GM20431 (cell line): ENCODE results near the gene OTX1.
"Not testable (repeated sequence)": the region's sequence is repeated elsewhere in the genome, so short reads cannot be mapped to it uniquely, and the experiment has no call there.

Source experiments
- in situ Hi-C: fragments of 300-500 bp; cut with MseI, MboI; formaldehyde crosslinking; loops from one replicate; pipeline ENCODE4 v1.15.0; 2020; ENCODE audit warnings: low sequenced_read_pairs; ENCODE audit not compliant: unreplicated experiment

Gene OTX1

GRCh38 chr2:63058144-63058920 lies 7.7 kb downstream of the OTX1 start:
- in situ Hi-C loops, result no loop called here

GRCh38 chr2:63058921-63059792 lies 8.5 kb downstream of the OTX1 start:
- in situ Hi-C loops, result no loop called here

- in situ Hi-C loops, result no loop called here
Observed at GRCh38 chr2:63059793-63060471, 9.3 kb downstream of the OTX1 start.

GRCh38 chr2:63060472-63060991 lies 9.9 kb downstream of the OTX1 start:
- in situ Hi-C loops, result no loop called here

GRCh38 chr2:63064197-63064596 lies 13.6 kb downstream of the OTX1 start:
- in situ Hi-C loops, result no loop called here

- in situ Hi-C loops, result no loop called here
Observed at GRCh38 chr2:63064661-63065060, 14.0 kb downstream of the OTX1 start.

- in situ Hi-C loops, result no loop called here
Observed at GRCh38 chr2:63066265-63066664, 15.6 kb downstream of the OTX1 start.

GRCh38 chr2:63066838-63067237 lies 16.2 kb downstream of the OTX1 start:
- in situ Hi-C loops, result no loop called here

GRCh38 chr2:63071664-63072063 lies 21.0 kb downstream of the OTX1 start:
- in situ Hi-C loops, result no loop called here

GRCh38 chr2:63073994-63074393 lies 23.4 kb downstream of the OTX1 start:
- in situ Hi-C loops, result no loop called here

GRCh38 chr2:63074399-63074798 lies 23.8 kb downstream of the OTX1 start:
- in situ Hi-C loops, result not testable (repeated sequence)

GRCh38 chr2:63078852-63079606 lies 28.4 kb downstream of the OTX1 start:
- in situ Hi-C loops, result no loop called here

GRCh38 chr2:63081404-63081803 lies 30.8 kb downstream of the OTX1 start:
- in situ Hi-C loops, result no loop called here

GRCh38 chr2:63086687-63087086 lies 36.1 kb downstream of the OTX1 start:
- in situ Hi-C loops, result no loop called here

GRCh38 chr2:63092401-63092800 lies 41.8 kb downstream of the OTX1 start:
- in situ Hi-C loops, result no loop called here

- in situ Hi-C loops, result no loop called here
Observed at GRCh38 chr2:63092857-63093256, 42.2 kb downstream of the OTX1 start.

- in situ Hi-C loops, result no loop called here
Observed at GRCh38 chr2:63093502-63093901, 42.9 kb downstream of the OTX1 start.

GRCh38 chr2:63096491-63096890 lies 45.9 kb downstream of the OTX1 start:
- in situ Hi-C loops, result no loop called here

GRCh38 chr2:63099032-63099431 lies 48.4 kb downstream of the OTX1 start:
- in situ Hi-C loops, result no loop called here

GRCh38 chr2:63101954-63102353 lies 51.3 kb downstream of the OTX1 start:
- in situ Hi-C loops, result no loop called here
